ENCODE measurements around the gene NKD1.

GRCh38 chr16:50568187-50568815, 20.1 kb downstream of the NKD1 start:
- TF ChIP-seq EZH2 (IDR thresholded peaks at IDR 0.05) (no peak), CTCF (IDR thresholded peaks at IDR 0.05 in 2 of 3, conservative IDR thresholded peaks at IDR 0.05 in 1 of 3; ENCODE audit: borderline replicate concordance in 1 of 3, insufficient read depth in 1 of 3, low read depth in 2 of 3, low read length in 2 of 3) (no peak)
